Transverse colon (tissue), 4 donors: ENCODE results near the gene USP34.

Experiments used
- POLR2A ChIP-seq: fragments of 450-650 bp; IDR thresholded peaks from one replicate; pipeline ENCODE4 v1.6.1; 2016; ENCODE audit warnings: antibody characterized with exemption, mild to moderate bottlenecking, moderate library complexity
- POLR2AphosphoS5 ChIP-seq, 3 donors: sonication (generic); formaldehyde crosslinking; IDR thresholded peaks; one replicate each; pipeline ENCODE4 v1.6.1; 2016; ENCODE audit warnings: antibody characterized with exemption in 3 of 3
- TF ChIP-seq, protein P1 (sequence below), 5 experiments: fragments of 200-600 bp in 3 of 5; fragments of 450-650 bp in 2 of 5; sonication (generic) in 3 of 5; IDR thresholded peaks; 1 replicate in 2 of 5; 2 replicates in 3 of 5; pipeline ENCODE4 v1.5.1; 2016 to 2017; ENCODE audit warnings: antibody characterized with exemption in 5 of 5, inconsistent platforms in 3 of 5, mild to moderate bottlenecking in 2 of 5, moderate library complexity in 1 of 5

GRCh38 chr2:61419570-61419969 lies 51.3 kb downstream of the USP34 start:
- TF ChIP-seq POLR2AphosphoS5 (IDR thresholded peaks at IDR 0.05) = no peak
- TF ChIP-seq, protein P1, sequence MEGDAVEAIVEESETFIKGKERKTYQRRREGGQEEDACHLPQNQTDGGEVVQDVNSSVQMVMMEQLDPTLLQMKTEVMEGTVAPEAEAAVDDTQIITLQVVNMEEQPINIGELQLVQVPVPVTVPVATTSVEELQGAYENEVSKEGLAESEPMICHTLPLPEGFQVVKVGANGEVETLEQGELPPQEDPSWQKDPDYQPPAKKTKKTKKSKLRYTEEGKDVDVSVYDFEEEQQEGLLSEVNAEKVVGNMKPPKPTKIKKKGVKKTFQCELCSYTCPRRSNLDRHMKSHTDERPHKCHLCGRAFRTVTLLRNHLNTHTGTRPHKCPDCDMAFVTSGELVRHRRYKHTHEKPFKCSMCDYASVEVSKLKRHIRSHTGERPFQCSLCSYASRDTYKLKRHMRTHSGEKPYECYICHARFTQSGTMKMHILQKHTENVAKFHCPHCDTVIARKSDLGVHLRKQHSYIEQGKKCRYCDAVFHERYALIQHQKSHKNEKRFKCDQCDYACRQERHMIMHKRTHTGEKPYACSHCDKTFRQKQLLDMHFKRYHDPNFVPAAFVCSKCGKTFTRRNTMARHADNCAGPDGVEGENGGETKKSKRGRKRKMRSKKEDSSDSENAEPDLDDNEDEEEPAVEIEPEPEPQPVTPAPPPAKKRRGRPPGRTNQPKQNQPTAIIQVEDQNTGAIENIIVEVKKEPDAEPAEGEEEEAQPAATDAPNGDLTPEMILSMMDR (IDR thresholded peaks at IDR 0.05) = no peak
- no peak for TF ChIP-seq POLR2A
